ENCODE data around the gene LGALS7B. TPM values are rescaled to one million over a fixed set of nuclear protein-coding genes. Genes with fewer than 3 reads are reported as not detected.

The LGALS7B gene
- polyA plus RNA-seq, 3 donors = 2.0 to 3.2 (median 2.2) TPM

DNA sequence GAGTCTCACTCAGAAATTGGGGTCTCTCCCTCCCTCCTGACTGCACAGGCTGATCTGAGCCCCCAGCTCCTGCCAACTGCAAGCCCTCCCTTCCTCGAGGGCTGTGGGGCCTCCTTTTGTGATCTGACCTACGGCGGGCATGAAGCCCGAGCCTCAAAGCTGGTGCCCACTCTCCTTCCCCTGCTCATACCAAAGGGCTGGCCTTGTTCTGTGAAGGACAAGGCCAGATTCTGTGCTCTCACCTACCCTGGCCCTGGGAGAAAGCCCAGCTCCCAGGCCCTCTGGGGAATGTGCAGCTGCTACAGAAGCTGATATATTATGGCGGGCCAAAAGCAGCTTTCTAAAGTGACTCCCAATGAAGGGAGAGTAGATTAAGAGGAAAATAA is 51.6 kb downstream of the LGALS7B start:
- DNase-seq = no peak

Other genes starting within 250 kb of the LGALS7B start
- gene MAP4K1, start 171.2 kb upstream of the LGALS7B start, polyA plus RNA-seq (ENCODE audit: insufficient read length in 3 of 3) = 1 to 10 TPM; 2.6 to 5.6 (median 4.7) TPM
- gene EIF3K, start 170.0 kb upstream of the LGALS7B start, polyA plus RNA-seq (ENCODE audit: insufficient read length in 3 of 3) = 100 to 1,000 TPM; 334 to 353 (median 345) TPM
- 100 to 1,000 TPM; 701 to 787 (median 742) TPM for gene ACTN4, start 141.6 kb upstream of the LGALS7B start, polyA plus RNA-seq (ENCODE audit: insufficient read length in 3 of 3)
- gene CAPN12, start 44.7 kb upstream of the LGALS7B start, polyA plus RNA-seq (ENCODE audit: insufficient read length in 3 of 3) = 10 to 100 TPM in 2 of 3 donors, 1 to 10 TPM in 1; 9.1 to 14.0 (median 12.9) TPM
- under 1 TPM in 1 of 3 donors, not detected in 2; 0.78 TPM for gene LGALS7, start 15.7 kb upstream of the LGALS7B start, polyA plus RNA-seq (ENCODE audit: insufficient read length in 3 of 3)
- gene LGALS4, start 23.7 kb downstream of the LGALS7B start, polyA plus RNA-seq (ENCODE audit: insufficient read length in 3 of 3) = 1 to 10 TPM; 1.3 to 2.4 (median 1.9) TPM
- 100 to 1,000 TPM; 165 to 180 (median 174) TPM for gene ECH1, start 42.6 kb downstream of the LGALS7B start, polyA plus RNA-seq (ENCODE audit: insufficient read length in 3 of 3)
- gene HNRNPL, start 60.8 kb downstream of the LGALS7B start, polyA plus RNA-seq (ENCODE audit: insufficient read length in 3 of 3) = 100 to 1,000 TPM; 466 to 472 (median 471) TPM
- 10 to 100 TPM in 1 of 3 donors, 1 to 10 TPM in 2; 8.0 to 10.0 (median 9.6) TPM for gene RINL, start 89.1 kb downstream of the LGALS7B start, polyA plus RNA-seq (ENCODE audit: insufficient read length in 3 of 3)
- gene SIRT2, start 110.4 kb downstream of the LGALS7B start, polyA plus RNA-seq (ENCODE audit: insufficient read length in 3 of 3) = 10 to 100 TPM; 43.7 to 53.7 (median 51.2) TPM
- gene NFKBIB, start 110.8 kb downstream of the LGALS7B start, polyA plus RNA-seq (ENCODE audit: insufficient read length in 3 of 3) = 10 to 100 TPM in 2 of 3 donors, 1 to 10 TPM in 1; 9.7 to 12.2 (median 11.5) TPM
- 1 to 10 TPM in 1 of 3 donors, under 1 TPM in 2; 0.63 to 1.1 (median 0.86) TPM for gene CCER2, start 123.0 kb downstream of the LGALS7B start, polyA plus RNA-seq (ENCODE audit: insufficient read length in 3 of 3)
- gene SARS2, start 141.6 kb downstream of the LGALS7B start, polyA plus RNA-seq (ENCODE audit: insufficient read length in 3 of 3) = 10 to 100 TPM; 48.7 to 64.8 (median 62.2) TPM
- 10 to 100 TPM; 25.3 to 31.2 (median 30.9) TPM for gene MRPS12, start 141.7 kb downstream of the LGALS7B start, polyA plus RNA-seq (ENCODE audit: insufficient read length in 3 of 3)
- gene FBXO17, start 186.5 kb downstream of the LGALS7B start, polyA plus RNA-seq (ENCODE audit: insufficient read length in 3 of 3) = 100 to 1,000 TPM in 2 of 3 donors, 10 to 100 TPM in 1; 66.1 to 106 (median 106) TPM
- gene FBXO27, start 243.3 kb downstream of the LGALS7B start, polyA plus RNA-seq (ENCODE audit: insufficient read length in 3 of 3) = 1 to 10 TPM; 7.8 to 10.0 (median 8.7) TPM

Data from renal pelvis (tissue), 4 donors.